GM12878 (cell line): ENCODE results near the gene SPAG7. TPM values are rescaled to one million over a fixed set of nuclear protein-coding genes. Genes with fewer than 3 reads are reported as not detected.

Experiments used
- ATAC-seq: fragments of 200-7000 bp; cut with Tn5 transposase; 3 replicates; pipeline ENCODE4 v1.9.1; 2020; ENCODE audit warnings: mild to moderate bottlenecking, moderate library complexity
- BruUV-seq: library from RNA; stranded (reverse); fragments of 400-500 nt; replicated peaks from 2 replicates; lab custom pipeline; 2021; lab: Mats Ljungman, UMichigan
- CTCF ChIA-PET: fragments of 300-600 bp; sonication (Branson Sonifier 250); formaldehyde crosslinking; extraction: SDS; loops from one replicate; lab custom pipeline; 2021; ENCODE audit warnings: inconsistent platforms; lab: Yijun Ruan, JAX
- POLR2A ChIA-PET: fragments of 350-600 bp; formaldehyde crosslinking; extraction: SDS; loops from one replicate; lab custom pipeline; 2021; ENCODE audit warnings: inconsistent platforms; lab: Charles Lee
- RAD21 ChIA-PET: fragments of 300-600 bp; sonication (Branson Sonifier 250); formaldehyde crosslinking; loops from one replicate; lab custom pipeline; 2023; ENCODE audit warnings: antibody characterized with exemption; ENCODE audit not compliant: unreplicated experiment; lab: Charles Lee
- SMC1A ChIA-PET: fragments of 300-600 bp; sonication (Branson Sonifier 250); formaldehyde crosslinking; loops from one replicate; lab custom pipeline; 2023; ENCODE audit not compliant: unreplicated experiment, uncharacterized antibody; lab: Charles Lee
- DNase-seq: peaks from one replicate; pipeline ENCODE4 v3.0.0-alpha.2; 2011; ENCODE audit warnings: low read depth, low spot score
- FAIRE-seq: peaks from 3 replicates; lab custom pipeline; 2011; peaks lifted over from hg19 to GRCh38; lab: Jason Lieb, UNC
- H2AFZ ChIP-seq: 2 replicates; pipeline ENCODE4 v1.6.0; 2011; ENCODE audit warnings: low read depth, low read length, control low read depth; ENCODE audit not compliant: control insufficient read depth
- H3K27ac ChIP-seq: 2 replicates; pipeline ENCODE4 v1.5.1; 2011; ENCODE audit warnings: control low read depth; ENCODE audit not compliant: control insufficient read depth, insufficient read depth
- H3K27me3 ChIP-seq, 2 experiments: replicated peaks in 1 of 2; 2 replicates each; pipeline versions ENCODE4 v1.6.0 to v1.6.1; 2011; ENCODE audit warnings: low read length in 1 of 2; ENCODE audit not compliant: control insufficient read depth in 2 of 2, insufficient read depth in 2 of 2
- H3K36me3 ChIP-seq, 2 experiments: 2 replicates each; pipeline ENCODE4 v1.5.1; 2011; ENCODE audit warnings: low read length in 1 of 2; ENCODE audit not compliant: control insufficient read depth in 2 of 2, insufficient read depth in 2 of 2
- H3K4me1 ChIP-seq: 2 replicates; pipeline ENCODE4 v1.6.1; 2011; ENCODE audit warnings: mild to moderate bottlenecking, low read length, moderate library complexity, mixed read lengths; ENCODE audit not compliant: control insufficient read depth, insufficient read depth
- H3K4me2 ChIP-seq: 2 replicates; pipeline ENCODE4 v1.6.0; 2011; ENCODE audit warnings: control low read depth; ENCODE audit not compliant: control insufficient read depth, insufficient read depth
- H3K4me3 ChIP-seq: fragments of 200-600 bp; sonication (generic); 2 replicates; pipeline ENCODE4 v1.5.1; 2016
- H3K79me2 ChIP-seq: 2 replicates; pipeline ENCODE4 v1.6.0; 2011; ENCODE audit warnings: low read length; ENCODE audit not compliant: control insufficient read depth, insufficient read depth
- H3K9ac ChIP-seq: 2 replicates; pipeline ENCODE4 v1.8.0; 2011; ENCODE audit warnings: low read length, control low read depth, mixed read lengths; ENCODE audit not compliant: control insufficient read depth, insufficient read depth
- H3K9me3 ChIP-seq: replicated peaks from 3 replicates; pipeline ENCODE4 v1.5.1; 2011; ENCODE audit warnings: mild to moderate bottlenecking, low read length; ENCODE audit not compliant: control insufficient read depth, insufficient read depth
- H4K20me1 ChIP-seq: 2 replicates; pipeline ENCODE4 v1.6.0; 2011; ENCODE audit not compliant: control insufficient read depth, insufficient read depth
- ASH2L ChIP-seq: fragments of 300-600, 200-600 bp; sonication (generic); IDR thresholded peaks from 2 replicates; pipeline ENCODE4 v1.6.1; 2017; ENCODE audit warnings: low read depth, mild to moderate bottlenecking, borderline replicate concordance
- BCL11A ChIP-seq: IDR thresholded peaks from 2 replicates; pipeline ENCODE4 v1.6.1; 2011; ENCODE audit warnings: low read depth, low read length
- CBX3 ChIP-seq: fragments of 200-600 bp; sonication (generic); IDR thresholded peaks from 2 replicates; pipeline ENCODE4 v1.6.1; 2016; ENCODE audit warnings: low read depth, borderline replicate concordance
- ETV6 ChIP-seq, 2 experiments: fragments of 450-650 bp in 1 of 2; IDR thresholded peaks in 1 of 2; conservative IDR thresholded peaks in 1 of 2; 2 replicates each; pipeline ENCODE4 v1.6.1; 2014; ENCODE audit warnings: antibody characterized with exemption in 1 of 2, borderline replicate concordance in 1 of 2, low read depth in 1 of 2, mild to moderate bottlenecking in 1 of 2, moderate library complexity in 1 of 2
- EZH2 ChIP-seq: IDR thresholded peaks from 2 replicates; pipeline ENCODE4 v1.6.1; 2012; ENCODE audit warnings: low read depth, mild to moderate bottlenecking, control low read depth, inconsistent platforms, low read length, borderline replicate concordance; ENCODE audit not compliant: control insufficient read depth
- KAT2A ChIP-seq: conservative IDR thresholded peaks from 2 replicates; pipeline ENCODE4 v1.6.1; 2011; ENCODE audit warnings: low read depth, low read length; ENCODE audit not compliant: control insufficient read depth
- MTA2 ChIP-seq: fragments of 450-650 bp; IDR thresholded peaks from 2 replicates; pipeline ENCODE4 v1.6.1; 2016; ENCODE audit warnings: low read depth, mild to moderate bottlenecking, moderate library complexity
- PAX8 ChIP-seq: fragments of 450-650 bp; IDR thresholded peaks from 2 replicates; pipeline ENCODE4 v1.6.1; 2017; ENCODE audit warnings: mild to moderate bottlenecking, moderate library complexity
- STAT3 ChIP-seq: IDR thresholded peaks from 2 replicates; pipeline ENCODE4 v1.6.1; 2011; ENCODE audit warnings: low read depth, low read length, improper control_type of control experiment
- TCF7 ChIP-seq: IDR thresholded peaks from 2 replicates; pipeline ENCODE4 v1.6.1; 2014; ENCODE audit warnings: antibody characterized with exemption, borderline replicate concordance
- whole genome bisulfite sequencing: methylation state at CpG from one replicate; pipeline ENCODE4 v1.1.6; 2016; ENCODE audit warnings: low lambda C conversion rate; ENCODE audit not compliant: insufficient replicate concordance, insufficient coverage; ENCODE audit errors: missing lambda C conversion rate; 5-methylcytosine and 5-hydroxymethylcytosine counted together
- in situ Hi-C: fragments of 300-500 bp; cut with MboI; formaldehyde crosslinking; loops from 9 replicates; pipeline ENCODE4 v1.14.3; 2018; ENCODE audit warnings: mixed read lengths
- intact Hi-C: fragments of 100-400 bp; cut with micrococcal nuclease; formaldehyde crosslinking; loops from one replicate; pipeline ENCODE4 v1.14.2; 2022; ENCODE audit not compliant: unreplicated experiment
- polyA plus RNA-seq, 11 experiments: library from polyadenylated mRNA; depleted of rRNA in 4 of 11; unstranded in 6 of 11; stranded (reverse) in 5 of 11; fragments of >200 nt; fragmentation: Nextera tagmentation in 4 of 11; fragmentation: Illumina TruSeq in 1 of 11; extraction: Ambion mirVana in 4 of 11; extraction: Trizol in 1 of 11; gene quantifications; 1 replicate in 1 of 11; 2 replicates in 10 of 11; pipeline versions ENCODE4 v1.2.1 to v1.2.3, GENCODE V29; 2011 to 2016; ENCODE audit warnings: inconsistent platforms in 2 of 11, missing spikeins in 2 of 11, low read depth in 1 of 11
- total RNA-seq, 4 experiments: library from RNA; depleted of rRNA in 3 of 4; stranded (reverse); fragments of >200 nt in 3 of 4; fragmentation: Illumina TruSeq in 1 of 4; extraction: Trizol in 1 of 4; gene quantifications; 2 replicates each; pipeline versions ENCODE4 v1.2.1 to v1.2.3, GENCODE V29; 2013 to 2021
- TF ChIP-seq, protein P1 (sequence below): fragments of 450-650 bp; IDR thresholded peaks from 2 replicates; pipeline ENCODE4 v1.6.1; 2018; ENCODE audit warnings: mild to moderate bottlenecking, low read depth, moderate library complexity; ENCODE audit not compliant: partially characterized antibody

Gene SPAG7
- total and polyA plus RNA-seq, 10 of the 15 experiments (the other 5 are each of a cell fraction or from before 2014, with no cell fraction given): 7.9 to 146 (median 88.7) TPM

DNA sequence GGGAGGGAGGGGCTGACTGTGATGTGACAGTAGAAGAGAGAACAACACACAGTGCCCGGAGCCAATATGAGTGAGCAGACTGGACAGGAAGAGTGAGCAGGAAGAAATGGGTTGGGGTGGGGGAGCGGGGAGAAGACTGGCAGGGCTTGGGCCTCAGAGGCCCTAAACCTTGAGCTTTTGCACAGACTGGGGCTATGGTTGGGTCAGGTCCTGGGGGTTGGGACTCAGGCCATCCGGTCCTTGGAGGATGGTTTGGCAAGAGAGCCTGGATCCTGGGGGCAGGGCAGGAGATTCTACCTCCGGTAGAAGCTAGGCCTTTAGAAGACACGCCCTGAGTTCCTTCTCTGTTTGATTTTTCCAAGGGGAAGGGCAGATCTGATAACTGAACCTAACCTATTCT is 18.8 kb upstream of the SPAG7 start:
- RAD21 ChIA-PET: interaction anchor here (1.0 to 3.7 kb wide), 6 partner anchors 11 to 78 kb away, joined by 3 to 15 read pairs (median 4); partner anchors contain the start of genes INCA1, KIF1C and SPAG7
- DNase-seq (no peak), FAIRE-seq (no peak), ATAC-seq (no peak)
- WGBS: 5% methylated on average over 5 of the region's 5 CpGs
- POLR2A ChIA-PET: interaction anchor here (1.2 to 2.3 kb wide), 6 partner anchors 12 to 47 kb away, joined by 3 to 22 read pairs (median 6); partner anchors contain the start of genes INCA1, KIF1C, RNF167 and SLC25A11
- intact Hi-C loops (no loop called here), in situ Hi-C loops (no loop called here)
- peak overlapping the region; percentile 99 for H3K4me2 ChIP-seq
- H3K9ac ChIP-seq: peak overlapping the region; percentile 96
- BruUV-seq: no TSS peak
- H3K4me3 ChIP-seq: peak overlapping the region; percentile 74
- peaks cover 25% of the 10 kb centered on the region for H3K79me2 ChIP-seq
- H3K36me3 ChIP-seq: peaks cover 0 to 4% of the 10 kb centered on the region in 2 experiments; a peak in 1 of 4 replicates
- CTCF ChIA-PET: interaction anchor here (0.6 to 2.5 kb wide), 11 partner anchors 12 to 77 kb away, joined by 3 to 19 read pairs (median 3); no protein-coding TSS in a partner anchor
- peak overlapping the region; percentile 55; the same call in 1 of the 2 replicates for H3K27ac ChIP-seq
- no peaks in the 10 kb centered on the region for H4K20me1 ChIP-seq
- SMC1A ChIA-PET: interaction anchor here (1.2 to 2.8 kb wide), 4 partner anchors 11 to 75 kb away, joined by 4 to 13 read pairs (median 10); partner anchors contain the start of genes INCA1, KIF1C and SPAG7
- peaks cover 20% of the 10 kb centered on the region for H3K4me1 ChIP-seq
- no peaks in the 10 kb centered on the region for H3K9me3 ChIP-seq
- TF ChIP-seq BCL11A (no peak), CBX3 (no peak), PAX8 (no peak), EZH2 (no peak), ETV6 (conservative IDR thresholded peaks at IDR 0.05 in 1 of 2, IDR thresholded peaks at IDR 0.05 in 1 of 2; ENCODE audit: borderline replicate concordance in 1 of 2, low read depth in 1 of 2) (no peak), MTA2 (no peak), TCF7 (no peak), STAT3 (no peak), KAT2A (no peak), ASH2L (no peak)
- TF ChIP-seq, protein P1, sequence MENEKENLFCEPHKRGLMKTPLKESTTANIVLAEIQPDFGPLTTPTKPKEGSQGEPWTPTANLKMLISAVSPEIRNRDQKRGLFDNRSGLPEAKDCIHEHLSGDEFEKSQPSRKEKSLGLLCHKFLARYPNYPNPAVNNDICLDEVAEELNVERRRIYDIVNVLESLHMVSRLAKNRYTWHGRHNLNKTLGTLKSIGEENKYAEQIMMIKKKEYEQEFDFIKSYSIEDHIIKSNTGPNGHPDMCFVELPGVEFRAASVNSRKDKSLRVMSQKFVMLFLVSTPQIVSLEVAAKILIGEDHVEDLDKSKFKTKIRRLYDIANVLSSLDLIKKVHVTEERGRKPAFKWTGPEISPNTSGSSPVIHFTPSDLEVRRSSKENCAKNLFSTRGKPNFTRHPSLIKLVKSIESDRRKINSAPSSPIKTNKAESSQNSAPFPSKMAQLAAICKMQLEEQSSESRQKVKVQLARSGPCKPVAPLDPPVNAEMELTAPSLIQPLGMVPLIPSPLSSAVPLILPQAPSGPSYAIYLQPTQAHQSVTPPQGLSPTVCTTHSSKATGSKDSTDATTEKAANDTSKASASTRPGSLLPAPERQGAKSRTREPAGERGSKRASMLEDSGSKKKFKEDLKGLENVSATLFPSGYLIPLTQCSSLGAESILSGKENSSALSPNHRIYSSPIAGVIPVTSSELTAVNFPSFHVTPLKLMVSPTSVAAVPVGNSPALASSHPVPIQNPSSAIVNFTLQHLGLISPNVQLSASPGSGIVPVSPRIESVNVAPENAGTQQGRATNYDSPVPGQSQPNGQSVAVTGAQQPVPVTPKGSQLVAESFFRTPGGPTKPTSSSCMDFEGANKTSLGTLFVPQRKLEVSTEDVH: no peak
- H3K27me3 ChIP-seq: no peaks in the 10 kb centered on the region
- no peak overlapping the region; the same call in 1 of the 2 replicates for H2AFZ ChIP-seq
